NCI-H2196 (cell line): ENCODE results near the gene TANGO2.
A peak's percentile ranks its signal among the peaks of the same experiment; 100 is the strongest.

Experiments
- DNase-seq: peaks from one replicate; lab custom pipeline; 2025; ENCODE audit not compliant: unreplicated experiment; lab: John Stamatoyannopoulos, UW

TANGO2 gene, protein sequence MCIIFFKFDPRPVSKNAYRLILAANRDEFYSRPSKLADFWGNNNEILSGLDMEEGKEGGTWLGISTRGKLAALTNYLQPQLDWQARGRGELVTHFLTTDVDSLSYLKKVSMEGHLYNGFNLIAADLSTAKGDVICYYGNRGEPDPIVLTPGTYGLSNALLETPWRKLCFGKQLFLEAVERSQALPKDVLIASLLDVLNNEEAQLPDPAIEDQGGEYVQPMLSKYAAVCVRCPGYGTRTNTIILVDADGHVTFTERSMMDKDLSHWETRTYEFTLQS

GRCh38 chr22:20020533-20021195, at the start of gene TANGO2:
Gene TANGO2 (plus strand): TSS chr22:20021110. CDS start chr22:20036799, 15,689 bp downstream.
- DNase-seq, result peak; percentile 87

GRCh38 chr22:19971276-19972124, 49.4 kb upstream of the TANGO2 start:
- no peak for DNase-seq

- DNase-seq, result no peak
These were observed 48.7 kb upstream of the TANGO2 start for GRCh38 chr22:19972251-19972650.

- DNase-seq, result no peak
These were observed 48.0 kb upstream of the TANGO2 start for GRCh38 chr22:19972652-19973550.

DNA sequence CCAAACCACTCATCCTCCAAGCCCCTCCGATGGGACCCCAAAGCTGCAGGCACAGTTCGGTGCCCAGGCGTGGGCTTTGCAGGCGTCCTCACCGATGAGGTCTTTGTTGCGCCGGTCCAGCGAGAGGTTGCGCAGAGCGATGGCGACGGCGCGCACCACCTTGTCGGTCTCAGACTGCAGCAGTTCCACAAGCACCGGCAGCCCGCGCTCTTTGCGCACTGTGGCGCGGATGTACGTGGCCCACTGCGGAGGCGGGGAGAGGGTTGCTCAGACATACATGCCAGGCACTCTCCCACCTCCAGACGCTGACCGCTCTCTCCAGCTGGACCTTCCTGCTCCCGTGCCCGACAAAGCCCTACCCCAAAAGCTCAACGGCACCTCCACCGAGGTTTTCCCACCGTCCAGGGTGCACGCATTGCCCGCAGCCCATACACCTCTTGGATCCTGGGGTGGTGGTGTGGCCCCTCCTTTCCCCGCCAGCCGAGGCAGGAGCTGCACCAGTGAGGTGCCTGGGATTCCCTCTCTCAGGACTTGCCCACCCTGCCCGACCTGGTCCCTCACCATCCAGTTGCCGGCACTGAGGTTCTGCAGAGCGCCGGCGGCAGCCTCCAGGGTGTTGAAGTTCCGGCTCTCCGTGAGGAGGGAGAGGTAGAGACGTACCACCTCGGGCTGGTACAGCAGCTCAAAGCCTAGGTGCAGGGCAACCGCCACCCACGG, 47.2 kb upstream of the TANGO2 start:
- no peak for DNase-seq

- peak; percentile 76 for DNase-seq
These were observed 46.5 kb upstream of the TANGO2 start for GRCh38 chr22:19974268-19974861.

- DNase-seq, result peak; percentile 13
These were observed 45.8 kb upstream of the TANGO2 start for GRCh38 chr22:19974935-19975706.

DNA sequence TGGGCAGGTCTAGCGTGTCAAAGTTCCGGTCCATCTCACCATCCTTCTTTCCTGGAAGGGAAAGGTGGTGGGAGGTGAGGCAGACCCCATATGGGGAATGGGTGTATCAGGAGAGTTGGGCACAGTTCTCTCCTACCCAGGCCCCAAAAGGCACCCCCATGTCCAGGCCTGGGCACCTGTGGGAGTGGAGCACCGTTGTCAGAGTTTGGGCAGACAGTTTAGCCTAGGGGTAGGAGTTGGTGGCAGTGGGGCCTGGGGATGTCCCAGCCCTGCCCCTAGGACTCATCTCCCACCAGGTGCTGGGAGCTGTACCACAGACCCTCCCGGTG, 45.2 kb upstream of the TANGO2 start:
- DNase-seq, result no peak

- no peak for DNase-seq
These were observed 44.2 kb upstream of the TANGO2 start for GRCh38 chr22:19976671-19977070.

DNA sequence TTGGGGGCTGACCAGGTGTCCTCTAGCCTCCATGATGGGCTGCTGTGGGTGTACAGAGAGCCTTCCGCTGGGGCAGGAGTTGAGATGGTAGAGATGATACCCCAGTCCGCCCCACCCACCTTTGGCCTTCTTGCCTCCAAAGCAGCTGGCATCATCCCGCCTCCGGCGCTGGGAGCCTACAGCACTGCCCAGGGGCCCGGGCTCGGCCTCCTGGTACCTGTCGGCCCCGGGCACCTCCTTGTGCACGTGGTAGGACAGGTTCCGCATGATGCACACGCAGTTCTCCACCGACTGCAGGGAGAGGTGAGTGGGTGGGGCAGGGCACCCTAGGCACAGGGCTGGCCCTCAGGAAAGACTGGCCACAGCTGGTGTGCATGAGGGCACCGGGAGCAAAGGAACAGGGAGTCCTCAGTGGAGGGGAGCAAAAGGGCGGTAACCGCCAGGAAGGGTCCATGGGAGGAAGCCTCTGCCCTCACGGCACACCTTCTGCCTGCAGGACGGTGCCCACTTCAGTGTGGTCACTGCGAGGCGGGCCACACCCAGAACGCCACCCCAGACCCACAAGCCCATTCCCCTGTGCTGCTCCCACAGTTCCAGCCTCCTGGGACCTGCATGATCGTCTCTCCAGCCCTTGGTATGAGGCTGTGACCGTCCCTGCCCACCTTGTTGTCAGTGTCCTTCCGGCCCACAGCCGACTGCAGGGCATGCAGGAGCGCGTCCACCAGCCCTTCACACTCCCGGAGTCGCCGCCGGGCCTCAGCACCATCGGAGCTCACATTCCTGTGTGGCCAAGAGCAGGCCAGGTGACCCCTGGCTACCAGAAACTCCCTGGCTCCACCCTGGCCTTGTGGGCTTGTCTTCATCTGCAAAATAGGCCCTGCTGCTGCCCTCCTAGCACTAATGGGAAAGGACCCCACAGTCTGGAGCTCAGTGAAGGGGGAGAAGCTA, 43.3 kb upstream of the TANGO2 start:
- DNase-seq, result no peak

GRCh38 chr22:19978748-19979147, 42.2 kb upstream of the TANGO2 start:
- no peak for DNase-seq

DNA sequence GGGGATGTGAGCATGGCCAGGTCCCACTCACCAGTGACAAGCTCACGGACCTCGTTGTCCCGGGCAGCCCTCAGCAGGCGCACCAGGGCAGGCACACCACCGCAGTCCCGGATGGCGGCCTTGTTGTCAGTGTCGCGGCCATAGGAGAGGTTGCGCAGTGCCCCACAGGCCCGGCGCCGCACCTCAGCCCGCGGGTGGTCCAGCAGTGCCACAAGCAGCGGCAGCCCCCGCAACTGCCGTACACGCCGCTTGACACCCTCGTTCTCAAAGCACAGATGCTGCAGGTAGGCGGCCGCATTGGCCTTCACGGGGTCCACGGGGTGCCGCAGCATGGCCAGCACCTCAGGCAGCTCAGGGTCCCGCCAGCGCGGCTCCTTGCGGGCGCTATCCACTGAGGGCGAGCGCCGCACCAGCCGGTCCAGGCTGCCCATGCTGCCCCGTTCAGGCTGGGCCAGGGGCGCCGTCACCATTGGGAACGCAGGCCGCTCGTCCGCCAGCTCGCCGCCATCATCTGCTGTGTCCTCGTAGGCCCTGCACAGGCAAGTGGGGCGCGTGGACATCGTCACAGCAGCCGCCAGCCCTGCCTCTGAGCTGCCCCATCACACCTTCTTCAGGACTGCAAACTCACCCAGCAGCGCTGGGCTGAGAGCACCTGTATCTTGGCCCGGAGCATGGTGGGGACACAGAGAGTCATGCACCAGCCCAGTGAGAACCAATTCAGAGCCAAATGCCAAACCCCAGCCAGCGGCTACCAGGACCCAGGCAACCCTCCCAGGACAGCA, 41.0 kb upstream of the TANGO2 start:
- DNase-seq, result no peak

- no peak for DNase-seq
These were observed 40.1 kb upstream of the TANGO2 start for GRCh38 chr22:19980766-19981165.

DNA sequence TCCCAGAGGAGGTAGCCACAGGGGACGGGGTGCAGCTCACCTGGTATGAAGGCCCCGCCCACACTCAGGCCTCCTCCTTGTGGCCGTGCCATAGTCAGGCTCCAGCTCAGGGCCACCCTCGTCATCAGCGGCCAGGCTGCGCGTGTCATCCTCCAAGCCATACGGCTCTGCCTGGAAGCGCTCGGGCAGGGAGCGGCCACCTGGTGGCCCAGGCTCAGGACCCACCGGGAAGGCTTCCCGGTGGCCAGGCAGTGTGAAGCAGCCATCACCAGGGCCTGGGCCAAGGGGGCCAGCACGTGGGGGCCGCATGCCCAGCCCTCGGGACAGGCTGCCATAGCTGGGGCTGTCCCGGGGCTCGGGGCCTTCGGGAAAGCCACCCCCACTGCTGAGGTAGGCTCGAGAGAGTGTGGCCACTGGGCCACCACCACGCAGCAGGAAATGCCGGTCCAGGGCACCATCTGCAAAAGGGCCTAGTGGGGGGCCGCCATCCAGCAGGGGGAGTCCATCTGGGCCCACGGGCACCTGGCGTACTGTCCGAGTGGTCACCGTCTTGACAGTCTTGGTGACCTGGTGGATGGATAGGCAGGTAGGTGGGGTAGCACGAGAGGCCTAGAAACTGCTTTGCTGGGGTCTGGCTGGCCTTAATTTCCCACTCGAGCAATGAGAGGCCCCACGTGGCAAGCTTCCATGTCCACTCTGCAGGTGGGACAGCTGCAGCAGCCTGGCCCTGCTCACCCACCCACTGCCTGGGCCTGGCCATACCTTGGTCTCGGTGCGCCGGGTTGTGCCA, 39.5 kb upstream of the TANGO2 start:
- DNase-seq, result no peak

GRCh38 chr22:19981961-19982920, 38.7 kb upstream of the TANGO2 start:
- DNase-seq, result no peak
